ENCODE results near the gene RAB14. TPM values are rescaled to one million over a fixed set of nuclear protein-coding genes. Genes with fewer than 3 reads are reported as not detected.

Gene RAB14
- total RNA-seq, 2 experiments from 2014 or later: 54.3 to 55.5 TPM

GRCh38 chr9:121220996-121221663 lies 19.5 kb upstream of the RAB14 start:
- Mint-ChIP-seq H3K27ac (no peak overlapping the region), H3K36me3 (ENCODE audit: low read depth) (no peaks in the 10 kb centered on the region), H3K27me3 (no peaks in the 10 kb centered on the region), H3K4me1 (ENCODE audit: low read depth) (peaks cover 4% of the 10 kb centered on the region), H3K9me3 (no peaks in the 10 kb centered on the region), H3K4me3 (no peak overlapping the region)
- ChIA-PET POLR2A (interaction anchor here (0.9 kb wide), 1 partner anchor 15 kb away, joined by 3 read pairs; no protein-coding TSS in a partner anchor), CTCF (interaction anchor here (0.7 to 1.2 kb wide), 5 partner anchors 8 to 99 kb away, joined by 3 to 4 read pairs (median 4); no protein-coding TSS in a partner anchor)
- ATAC-seq (no peak), DNase-seq (no peak)
- intact Hi-C loops (cut with micrococcal nuclease): no loop called here
- TF ChIP-seq, protein P1, sequence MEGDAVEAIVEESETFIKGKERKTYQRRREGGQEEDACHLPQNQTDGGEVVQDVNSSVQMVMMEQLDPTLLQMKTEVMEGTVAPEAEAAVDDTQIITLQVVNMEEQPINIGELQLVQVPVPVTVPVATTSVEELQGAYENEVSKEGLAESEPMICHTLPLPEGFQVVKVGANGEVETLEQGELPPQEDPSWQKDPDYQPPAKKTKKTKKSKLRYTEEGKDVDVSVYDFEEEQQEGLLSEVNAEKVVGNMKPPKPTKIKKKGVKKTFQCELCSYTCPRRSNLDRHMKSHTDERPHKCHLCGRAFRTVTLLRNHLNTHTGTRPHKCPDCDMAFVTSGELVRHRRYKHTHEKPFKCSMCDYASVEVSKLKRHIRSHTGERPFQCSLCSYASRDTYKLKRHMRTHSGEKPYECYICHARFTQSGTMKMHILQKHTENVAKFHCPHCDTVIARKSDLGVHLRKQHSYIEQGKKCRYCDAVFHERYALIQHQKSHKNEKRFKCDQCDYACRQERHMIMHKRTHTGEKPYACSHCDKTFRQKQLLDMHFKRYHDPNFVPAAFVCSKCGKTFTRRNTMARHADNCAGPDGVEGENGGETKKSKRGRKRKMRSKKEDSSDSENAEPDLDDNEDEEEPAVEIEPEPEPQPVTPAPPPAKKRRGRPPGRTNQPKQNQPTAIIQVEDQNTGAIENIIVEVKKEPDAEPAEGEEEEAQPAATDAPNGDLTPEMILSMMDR (IDR thresholded peaks at IDR 0.05): no peak

DNA sequence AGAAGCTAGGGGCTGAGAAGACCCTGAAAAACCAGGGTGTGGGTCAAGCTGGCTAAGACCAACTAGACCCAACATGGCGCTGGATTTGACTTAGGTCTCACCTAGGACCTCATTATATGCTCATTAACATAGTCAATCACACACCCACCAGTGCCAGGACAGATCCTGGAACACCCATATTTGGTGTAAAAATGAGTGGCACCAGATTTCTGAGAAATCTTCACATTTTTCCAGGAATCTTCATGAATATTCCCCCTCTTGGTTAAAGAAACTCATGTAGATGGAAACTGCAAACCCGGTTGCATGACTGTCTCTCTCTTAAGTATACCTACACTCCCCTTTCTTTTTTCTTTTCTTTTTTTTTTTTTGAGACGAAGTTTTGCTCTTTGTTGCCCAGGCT lies 17.9 kb upstream of the RAB14 start:
- H3K27me3 Mint-ChIP-seq: no peaks in the 10 kb centered on the region
- intact Hi-C loops (cut with micrococcal nuclease): loop anchor here (10.0 kb wide), 1 partner anchor 155 kb away; the partner anchor contains the start of gene STOM
- DNase-seq (no peak), ATAC-seq (peak; percentile 42)
- no peaks in the 10 kb centered on the region for H3K36me3 Mint-ChIP-seq (ENCODE audit: low read depth)
- CTCF ChIA-PET: no interaction called here
- TF ChIP-seq, protein P1 (IDR thresholded peaks at IDR 0.05): no peak
- H3K4me3 Mint-ChIP-seq: no peak overlapping the region
- peaks cover 4% of the 10 kb centered on the region for H3K4me1 Mint-ChIP-seq (ENCODE audit: low read depth)
- no peaks in the 10 kb centered on the region for H3K9me3 Mint-ChIP-seq
- POLR2A ChIA-PET: no interaction called here
- no peak overlapping the region for H3K27ac Mint-ChIP-seq

DNA sequence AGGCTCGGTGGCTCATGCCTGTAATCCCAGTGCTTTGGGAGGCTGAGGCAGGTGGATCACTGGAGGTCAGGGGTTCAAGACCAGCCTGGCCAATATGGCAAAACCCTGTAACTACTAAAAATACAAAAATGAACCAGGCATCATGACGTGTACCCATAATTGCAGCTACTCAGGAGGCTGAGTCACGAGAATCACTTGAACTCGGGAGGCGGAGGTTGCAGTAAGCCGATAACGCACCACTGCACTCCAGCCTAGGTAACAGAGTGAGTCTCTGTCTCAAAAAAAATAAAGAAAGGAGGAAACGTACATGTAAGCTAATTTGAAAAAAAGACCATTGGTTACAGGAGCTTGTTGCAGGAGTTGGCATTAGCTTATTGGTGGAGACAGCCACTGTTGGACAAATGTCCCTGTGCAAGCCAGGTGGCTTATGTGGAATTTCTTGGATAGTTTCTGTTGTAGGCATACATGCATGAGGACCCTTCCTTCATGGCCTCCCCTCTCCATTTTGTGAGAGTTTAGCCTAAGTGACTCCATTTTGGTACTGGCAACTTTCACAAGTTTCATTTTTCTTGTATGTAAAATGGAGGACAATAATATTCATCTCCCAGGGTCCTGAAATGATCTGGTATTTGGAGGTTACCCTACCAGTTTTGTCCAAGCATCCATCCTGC lies 16.8 kb upstream of the RAB14 start:
- ATAC-seq (no peak), DNase-seq (no peak)
- intact Hi-C loops (cut with micrococcal nuclease): loop anchor here (10.0 kb wide), 1 partner anchor 156 kb away; the partner anchor contains the start of gene STOM
- H3K4me1 Mint-ChIP-seq (ENCODE audit: low read depth): peaks cover 4% of the 10 kb centered on the region
- CTCF ChIA-PET: interaction anchor here (0.8 to 1.6 kb wide), 6 partner anchors 12 to 181 kb away, joined by 3 to 6 read pairs (median 4); no protein-coding TSS in a partner anchor
- no peak overlapping the region for H3K27ac Mint-ChIP-seq
- POLR2A ChIA-PET: no interaction called here
- no peaks in the 10 kb centered on the region for H3K27me3 Mint-ChIP-seq
- H3K36me3 Mint-ChIP-seq (ENCODE audit: low read depth): no peaks in the 10 kb centered on the region
- H3K9me3 Mint-ChIP-seq: no peaks in the 10 kb centered on the region
- TF ChIP-seq, protein P1 (IDR thresholded peaks at IDR 0.05): no peak
- no peak overlapping the region for H3K4me3 Mint-ChIP-seq

DNA sequence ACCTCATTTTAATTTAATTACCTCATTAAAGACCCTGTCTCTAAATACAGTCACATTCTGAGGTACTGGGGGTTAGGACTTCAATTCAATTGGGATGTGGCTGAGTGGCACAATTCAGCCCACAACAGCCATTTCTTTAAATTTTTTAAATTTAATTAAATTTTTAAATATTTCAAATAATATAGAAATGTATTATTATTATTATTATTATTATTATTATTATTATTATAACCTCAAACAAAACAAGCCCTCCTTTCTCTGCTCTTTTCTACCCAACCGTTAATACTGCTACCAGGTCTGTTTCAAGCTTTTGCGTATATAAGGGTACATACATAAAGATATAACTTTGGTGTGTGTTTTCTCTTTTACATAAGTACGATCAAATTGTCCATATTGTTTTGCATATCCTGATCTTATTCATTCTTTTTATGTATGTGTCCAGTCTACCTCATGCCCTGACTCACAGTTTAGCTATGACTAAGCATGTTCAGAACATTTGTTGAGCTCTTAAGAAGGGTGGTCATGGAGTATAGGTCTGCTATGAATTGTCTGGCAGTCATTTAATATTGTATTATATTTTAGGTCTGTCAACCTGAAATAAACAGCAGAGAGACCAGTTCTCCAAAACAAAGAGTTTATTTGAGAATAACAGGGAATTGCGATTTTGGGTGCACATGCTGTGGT lies 16.1 kb upstream of the RAB14 start:
- intact Hi-C loops (cut with micrococcal nuclease): loop anchor here (10.0 kb wide), 1 partner anchor 157 kb away; the partner anchor contains the start of gene STOM
- Mint-ChIP-seq H3K27me3 (no peaks in the 10 kb centered on the region), H3K9me3 (no peaks in the 10 kb centered on the region), H3K36me3 (ENCODE audit: low read depth) (no peaks in the 10 kb centered on the region), H3K27ac (no peak overlapping the region), H3K4me1 (ENCODE audit: low read depth) (peaks cover 4% of the 10 kb centered on the region), H3K4me3 (no peak overlapping the region)
- DNase-seq (no peak), ATAC-seq (peak; percentile 55)
- ChIA-PET POLR2A (interaction anchor here (0.6 kb wide), 1 partner anchor 544 kb away, joined by 3 read pairs; no protein-coding TSS in a partner anchor), CTCF (interaction anchor here (0.8 to 1.6 kb wide), 6 partner anchors 12 to 182 kb away, joined by 3 to 6 read pairs (median 4); no protein-coding TSS in a partner anchor)
- TF ChIP-seq, protein P1 (IDR thresholded peaks at IDR 0.05): no peak

Measured in activated CD8-positive, alpha-beta T cell treated with anti-CD3 and anti-CD28 coated beads for 36 hours (primary cell).